Measurements from ENCODE around the gene ZNF777. TPM values are rescaled to one million over a fixed set of nuclear protein-coding genes. Genes with fewer than 3 reads are reported as not detected.

Gene ZNF777
- total RNA-seq, 1 experiment from 2014 or later = 15.6 TPM

DNA sequence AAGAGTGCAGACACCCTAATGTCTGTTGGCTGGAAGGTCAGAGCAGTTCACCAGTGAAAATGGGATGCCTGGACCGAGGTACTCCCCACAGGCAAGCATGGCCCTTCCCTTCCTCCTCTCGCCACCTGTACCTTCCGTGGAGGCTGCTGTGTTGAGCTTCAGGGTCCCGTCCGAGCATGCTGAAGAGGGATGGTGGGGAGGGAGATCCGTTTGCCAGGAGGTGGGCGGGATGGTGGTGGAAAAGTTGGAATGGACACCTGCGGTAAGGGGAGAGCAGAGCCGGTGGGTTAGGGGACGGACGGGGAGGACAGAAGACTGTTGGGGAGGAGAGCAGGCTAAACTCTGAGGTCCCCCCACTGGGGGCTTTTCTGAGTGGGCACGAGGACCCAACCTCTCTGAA lies 15.9 kb upstream of the ZNF777 start:
- H4K5ac ChIP-seq (ENCODE audit: insufficient read length, low read depth, low read length) = no peak overlapping the region
- Mint-ChIP-seq H3K4me1 (peaks cover 10 to 12% of the 10 kb centered on the region in 2 experiments), H3K36me3 (ENCODE audit: insufficient read depth in 1 of 3, low read depth in 3 of 3) (peaks cover 69 to 87% (median 84%) of the 10 kb centered on the region in 3 experiments), H3K4me3 (no peak overlapping the region), H3K27ac (peak overlapping the region in 1 of 3 experiments; percentile 96; a peak in 1 of 7 replicates), H3K27me3 (ENCODE audit: low read depth) (no peaks in the 10 kb centered on the region), H3K9me3 (peaks cover 23 to 26% of the 10 kb centered on the region in 2 experiments)
- no peak overlapping the region for H2BK12ac ChIP-seq (ENCODE audit: insufficient read length, low read depth, low read length)
- H3T11ph ChIP-seq (ENCODE audit: low read length) = no peak overlapping the region
- no peaks in the 10 kb centered on the region for H3K9me3 ChIP-seq (ENCODE audit: control insufficient read depth, low read depth, low read length)
- no peak overlapping the region for H3K18ac ChIP-seq (ENCODE audit: insufficient read length, low read depth, low read length)
- H2BK120ac ChIP-seq (ENCODE audit: low read depth, low read length, poor library complexity, severe bottlenecking) = no peak overlapping the region
- H2AFZ ChIP-seq (ENCODE audit: low read length) = no peak overlapping the region
- TF ChIP-seq, protein P1, sequence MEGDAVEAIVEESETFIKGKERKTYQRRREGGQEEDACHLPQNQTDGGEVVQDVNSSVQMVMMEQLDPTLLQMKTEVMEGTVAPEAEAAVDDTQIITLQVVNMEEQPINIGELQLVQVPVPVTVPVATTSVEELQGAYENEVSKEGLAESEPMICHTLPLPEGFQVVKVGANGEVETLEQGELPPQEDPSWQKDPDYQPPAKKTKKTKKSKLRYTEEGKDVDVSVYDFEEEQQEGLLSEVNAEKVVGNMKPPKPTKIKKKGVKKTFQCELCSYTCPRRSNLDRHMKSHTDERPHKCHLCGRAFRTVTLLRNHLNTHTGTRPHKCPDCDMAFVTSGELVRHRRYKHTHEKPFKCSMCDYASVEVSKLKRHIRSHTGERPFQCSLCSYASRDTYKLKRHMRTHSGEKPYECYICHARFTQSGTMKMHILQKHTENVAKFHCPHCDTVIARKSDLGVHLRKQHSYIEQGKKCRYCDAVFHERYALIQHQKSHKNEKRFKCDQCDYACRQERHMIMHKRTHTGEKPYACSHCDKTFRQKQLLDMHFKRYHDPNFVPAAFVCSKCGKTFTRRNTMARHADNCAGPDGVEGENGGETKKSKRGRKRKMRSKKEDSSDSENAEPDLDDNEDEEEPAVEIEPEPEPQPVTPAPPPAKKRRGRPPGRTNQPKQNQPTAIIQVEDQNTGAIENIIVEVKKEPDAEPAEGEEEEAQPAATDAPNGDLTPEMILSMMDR (conservative IDR thresholded peaks at IDR 0.05) = no peak
- H3K27ac ChIP-seq (ENCODE audit: insufficient read length, low read depth, low read length) = no peak overlapping the region
- H4K91ac ChIP-seq (ENCODE audit: insufficient read length, low read depth, low read length) = no peak overlapping the region
- no peak overlapping the region for H4K8ac ChIP-seq (replicated peaks; ENCODE audit: insufficient read length, low read depth, low read length)
- H3K56ac ChIP-seq (ENCODE audit: insufficient read length, low read depth, low read length) = no peak overlapping the region
- no peaks in the 10 kb centered on the region; the same call in 1 of the 2 replicates for H3K4me1 ChIP-seq (ENCODE audit: insufficient read depth, low read length)
- no peak overlapping the region for H3K14ac ChIP-seq (ENCODE audit: insufficient read depth, low read length)
- no peaks in the 10 kb centered on the region for H3K79me1 ChIP-seq (ENCODE audit: insufficient read depth, low read depth, low read length, poor library complexity, severe bottlenecking)
- no peaks in the 10 kb centered on the region for H3K23me2 ChIP-seq (ENCODE audit: insufficient read length, low read depth, low read length, poor library complexity, severe bottlenecking)
- no peak overlapping the region for H3K23ac ChIP-seq (ENCODE audit: insufficient read length, low read depth, low read length)
- no peaks in the 10 kb centered on the region for H3K27me3 ChIP-seq (ENCODE audit: insufficient read depth, low read length)
- H3K4me2 ChIP-seq (ENCODE audit: insufficient read depth, insufficient read length, low read length) = no peak overlapping the region
- H4K20me1 ChIP-seq (ENCODE audit: control insufficient read depth, insufficient read depth, insufficient read length) = no peaks in the 10 kb centered on the region
- no peak overlapping the region for H2AK5ac ChIP-seq (ENCODE audit: insufficient read length, low read length)
- no peak overlapping the region for H2BK15ac ChIP-seq (ENCODE audit: low read depth, low read length)
- H3K9ac ChIP-seq (ENCODE audit: extremely low read depth, insufficient read length, low read length) = no peak overlapping the region
- no peaks in the 10 kb centered on the region for H3K79me2 ChIP-seq (ENCODE audit: insufficient read depth, low read length)
- no peak overlapping the region for H3K4ac ChIP-seq (ENCODE audit: low read depth, low read length)
- WGBS (ENCODE audit: extremely low coverage, insufficient read length, low lambda C conversion rate) = no CpG with 5 or more reads among the region's 12 CpGs
- H2BK5ac ChIP-seq (ENCODE audit: insufficient read length, low read length) = no peak overlapping the region
- no peak for DNase-seq
- no peak overlapping the region for H2BK20ac ChIP-seq (ENCODE audit: low read depth, low read length, poor library complexity, severe bottlenecking)

Data from H9 (cell line).